Parathyroid adenoma (tissue), 2 donors: ENCODE data around the gene LYL1.

ENCODE experiments used
- H2AFZ ChIP-seq: fragments of 300-600 bp; sonication (generic); one replicate; pipeline ENCODE4 v1.7.0; 2017; ENCODE audit warnings: antibody characterized with exemption, mild to moderate bottlenecking
- H3K27ac ChIP-seq: fragments of 300-600 bp; sonication (generic); one replicate; pipeline ENCODE4 v1.7.0; 2017
- H3K27me3 ChIP-seq: fragments of 300-600 bp; sonication (generic); one replicate; pipeline ENCODE4 v1.7.0; 2017; ENCODE audit warnings: low read length; ENCODE audit not compliant: control insufficient read depth, insufficient read depth
- H3K36me3 ChIP-seq: fragments of 300-600 bp; sonication (generic); one replicate; pipeline ENCODE4 v1.7.0; 2017; ENCODE audit warnings: low read length; ENCODE audit not compliant: control insufficient read depth, insufficient read depth
- H3K4me1 ChIP-seq: fragments of 300-600 bp; sonication (generic); one replicate; pipeline ENCODE4 v1.7.0; 2017; ENCODE audit warnings: control low read depth
- H3K4me2 ChIP-seq: fragments of 300-600 bp; sonication (generic); one replicate; pipeline ENCODE4 v1.7.0; 2017; ENCODE audit warnings: low read length
- H3K4me3 ChIP-seq: fragments of 300-600 bp; sonication (generic); one replicate; pipeline ENCODE4 v1.7.0; 2017; ENCODE audit warnings: low read depth, low read length
- H3K79me2 ChIP-seq: fragments of 300-600 bp; sonication (generic); one replicate; pipeline ENCODE4 v1.7.0; 2017; ENCODE audit warnings: control low read depth
- H3K9ac ChIP-seq: fragments of 300-600 bp; sonication (generic); one replicate; pipeline ENCODE4 v1.7.0; 2017; ENCODE audit warnings: mild to moderate bottlenecking
- H3K9me3 ChIP-seq: fragments of 300-600 bp; sonication (generic); one replicate; pipeline ENCODE4 v1.7.0; 2017; ENCODE audit warnings: low read length; ENCODE audit not compliant: control insufficient read depth
- TF ChIP-seq, protein P1 (sequence below): fragments of 300-600 bp; sonication (generic); IDR thresholded peaks from one replicate; pipeline ENCODE4 v1.7.0; 2017; ENCODE audit warnings: antibody characterized with exemption, mild to moderate bottlenecking
- donor health status: primary hyperparathyroidism.

Gene LYL1

DNA sequence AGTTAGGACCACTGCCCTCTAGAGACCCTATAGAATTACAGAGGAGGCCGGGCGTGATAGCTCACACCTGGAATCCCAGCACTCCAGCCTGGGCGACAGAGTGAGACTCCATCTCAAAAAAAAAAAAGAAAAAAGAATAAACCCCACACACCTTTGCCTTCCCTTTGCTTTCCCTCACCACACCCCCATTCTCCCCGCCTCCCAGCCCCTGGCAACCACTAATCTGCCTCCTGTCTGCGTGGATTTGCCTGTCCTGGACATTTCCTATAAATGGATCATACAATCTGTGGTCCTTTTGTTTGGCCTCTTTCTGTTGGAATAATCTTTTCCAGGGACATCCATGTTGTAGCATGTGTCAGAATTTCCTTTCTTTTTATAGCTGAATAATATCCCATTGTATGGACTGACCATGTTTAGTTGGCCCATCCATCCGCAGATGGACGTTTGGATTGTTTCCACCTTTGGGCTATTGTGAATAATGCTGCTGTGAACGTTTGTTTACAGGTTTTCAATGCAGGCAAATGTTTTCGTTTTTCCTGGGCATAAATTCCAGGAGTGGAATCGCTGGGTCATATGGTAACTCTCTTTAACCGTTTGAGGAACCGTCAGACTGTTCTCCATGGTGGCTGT lies 30.7 kb upstream of the LYL1 start:
- Histone ChIP-seq H3K79me2 (peaks cover 28% of the 10 kb centered on the region), H3K9ac (no peak overlapping the region), H2AFZ (no peak overlapping the region), H3K4me3 (no peak overlapping the region), H3K4me2 (no peak overlapping the region), H3K27ac (no peak overlapping the region), H3K9me3 (no peaks in the 10 kb centered on the region), H3K36me3 (no peaks in the 10 kb centered on the region), H3K27me3 (no peaks in the 10 kb centered on the region), H3K4me1 (no peaks in the 10 kb centered on the region)
- TF ChIP-seq, protein P1, sequence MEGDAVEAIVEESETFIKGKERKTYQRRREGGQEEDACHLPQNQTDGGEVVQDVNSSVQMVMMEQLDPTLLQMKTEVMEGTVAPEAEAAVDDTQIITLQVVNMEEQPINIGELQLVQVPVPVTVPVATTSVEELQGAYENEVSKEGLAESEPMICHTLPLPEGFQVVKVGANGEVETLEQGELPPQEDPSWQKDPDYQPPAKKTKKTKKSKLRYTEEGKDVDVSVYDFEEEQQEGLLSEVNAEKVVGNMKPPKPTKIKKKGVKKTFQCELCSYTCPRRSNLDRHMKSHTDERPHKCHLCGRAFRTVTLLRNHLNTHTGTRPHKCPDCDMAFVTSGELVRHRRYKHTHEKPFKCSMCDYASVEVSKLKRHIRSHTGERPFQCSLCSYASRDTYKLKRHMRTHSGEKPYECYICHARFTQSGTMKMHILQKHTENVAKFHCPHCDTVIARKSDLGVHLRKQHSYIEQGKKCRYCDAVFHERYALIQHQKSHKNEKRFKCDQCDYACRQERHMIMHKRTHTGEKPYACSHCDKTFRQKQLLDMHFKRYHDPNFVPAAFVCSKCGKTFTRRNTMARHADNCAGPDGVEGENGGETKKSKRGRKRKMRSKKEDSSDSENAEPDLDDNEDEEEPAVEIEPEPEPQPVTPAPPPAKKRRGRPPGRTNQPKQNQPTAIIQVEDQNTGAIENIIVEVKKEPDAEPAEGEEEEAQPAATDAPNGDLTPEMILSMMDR, result no peak

DNA sequence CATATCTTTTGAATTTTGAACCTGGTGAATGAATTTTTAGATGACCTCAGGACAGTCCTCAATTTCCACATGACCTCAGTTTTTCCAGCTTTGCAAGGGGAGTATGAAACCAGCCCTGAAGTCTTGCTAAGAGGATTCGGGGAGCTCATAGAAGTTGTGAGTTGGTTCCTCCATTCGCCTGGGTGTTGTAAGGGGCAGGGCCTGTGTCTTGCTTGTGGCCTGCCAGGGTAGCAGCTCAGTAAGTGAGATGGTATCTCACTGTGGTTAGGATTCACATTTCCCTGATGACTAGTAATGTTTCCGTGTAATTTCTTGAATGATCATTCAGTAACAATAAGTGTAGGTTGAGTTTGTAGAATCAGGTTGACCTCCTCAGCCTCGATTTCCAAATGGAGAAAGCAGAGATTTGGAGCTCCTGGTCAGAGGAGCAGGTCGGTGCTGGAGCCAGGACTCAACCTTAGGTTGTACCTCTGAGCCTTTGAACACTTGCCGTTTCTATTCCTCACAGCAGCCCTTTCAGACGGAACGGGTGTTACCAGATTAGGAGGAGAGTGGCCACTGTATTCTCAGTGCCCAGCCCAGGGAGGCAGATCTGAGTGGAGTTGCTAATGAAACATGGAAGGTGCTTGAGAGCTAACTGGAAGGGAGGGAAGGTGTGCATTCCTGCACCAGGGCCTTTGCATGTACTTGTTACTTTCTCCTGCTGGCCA lies 30.0 kb upstream of the LYL1 start:
- H3K4me1 ChIP-seq, result no peaks in the 10 kb centered on the region
- H3K27me3 ChIP-seq, result no peaks in the 10 kb centered on the region
- no peak overlapping the region for H2AFZ ChIP-seq
- TF ChIP-seq, protein P1, result no peak
- H3K9me3 ChIP-seq, result no peaks in the 10 kb centered on the region
- H3K79me2 ChIP-seq, result peaks cover 30% of the 10 kb centered on the region
- no peak overlapping the region for H3K4me3 ChIP-seq
- H3K9ac ChIP-seq, result no peak overlapping the region
- no peaks in the 10 kb centered on the region for H3K36me3 ChIP-seq
- no peak overlapping the region for H3K27ac ChIP-seq
- H3K4me2 ChIP-seq, result no peak overlapping the region

DNA sequence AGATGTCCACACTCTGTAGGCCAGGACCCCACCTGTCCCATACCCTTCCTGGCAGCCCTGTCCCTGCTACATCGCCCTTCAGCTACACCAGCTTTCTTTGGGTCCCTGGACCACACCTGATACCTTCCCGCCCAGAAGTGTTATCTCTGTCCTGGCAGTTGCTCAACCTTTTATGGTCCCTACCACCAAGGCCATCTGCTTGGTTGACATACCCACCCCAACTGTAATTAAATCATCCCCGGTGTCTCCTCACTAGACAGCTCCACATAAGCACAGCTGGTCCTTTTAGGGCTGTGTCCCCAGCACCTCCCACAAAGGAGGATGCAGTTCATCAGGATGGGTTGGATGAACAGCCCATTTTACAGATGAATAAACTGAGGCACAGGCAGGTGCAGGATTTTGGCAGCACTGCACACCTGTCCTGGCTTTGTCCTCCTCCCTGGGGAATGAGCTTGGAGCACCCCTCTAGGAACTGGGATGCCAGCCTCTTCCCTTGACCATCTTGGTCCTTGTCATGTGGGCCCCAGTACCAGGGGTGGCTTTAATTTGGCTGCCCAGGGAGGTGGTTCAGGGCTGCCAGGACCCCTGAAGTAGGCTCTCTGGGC lies 28.3 kb upstream of the LYL1 start:
- Histone ChIP-seq H3K27ac (no peak overlapping the region), H3K4me2 (no peak overlapping the region)

DNA sequence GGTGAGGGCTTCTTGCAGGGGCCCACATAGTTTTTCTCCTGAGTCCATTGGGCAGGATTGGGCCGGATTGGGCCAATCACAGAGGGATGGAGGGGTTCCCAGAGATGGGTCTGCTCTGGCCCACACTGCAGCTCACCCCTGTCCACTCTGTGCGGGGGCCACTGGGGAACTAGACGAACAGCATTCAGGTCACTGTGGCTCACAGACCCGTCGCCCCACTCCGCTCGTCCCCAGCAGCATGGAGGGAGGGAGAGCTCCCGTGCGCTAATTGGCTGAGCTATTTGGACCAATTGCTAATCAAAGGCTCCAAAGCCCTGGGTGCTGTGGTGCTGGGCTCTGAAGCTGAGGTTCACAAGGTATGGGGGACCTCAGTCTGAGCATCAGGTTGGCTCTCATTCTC lies 26.7 kb upstream of the LYL1 start:
- no peak overlapping the region for H3K4me2 ChIP-seq
- H3K9me3 ChIP-seq, result no peaks in the 10 kb centered on the region
- no peaks in the 10 kb centered on the region for H3K4me1 ChIP-seq
- TF ChIP-seq, protein P1, result no peak
- H3K27me3 ChIP-seq, result no peaks in the 10 kb centered on the region
- H2AFZ ChIP-seq, result no peak overlapping the region
- H3K4me3 ChIP-seq, result no peak overlapping the region
- no peak overlapping the region for H3K9ac ChIP-seq
- H3K36me3 ChIP-seq, result no peaks in the 10 kb centered on the region
- no peak overlapping the region for H3K27ac ChIP-seq
- H3K79me2 ChIP-seq, result peaks cover 29% of the 10 kb centered on the region

More for the DNA sequence above, 28.3 kb upstream of the LYL1 start:
- H3K4me1 ChIP-seq, result no peaks in the 10 kb centered on the region
- peaks cover 34% of the 10 kb centered on the region for H3K79me2 ChIP-seq
- no peaks in the 10 kb centered on the region for H3K9me3 ChIP-seq
- no peaks in the 10 kb centered on the region for H3K36me3 ChIP-seq
- H3K4me3 ChIP-seq, result no peak overlapping the region
- no peaks in the 10 kb centered on the region for H3K27me3 ChIP-seq
- H2AFZ ChIP-seq, result no peak overlapping the region
- no peak overlapping the region for H3K9ac ChIP-seq
- TF ChIP-seq, protein P1, result no peak
